HEK293 (cell line): ENCODE results near the gene OR10G7.

Experiments
- KLF16 ChIP-seq: fragments of 450-650 bp; formaldehyde crosslinking; IDR thresholded peaks from 2 replicates; pipeline ENCODE4 v1.5.1; 2017; ENCODE audit warnings: missing biosample characterization, missing genetic modification characterization
- ZBTB7A ChIP-seq: fragments of 450-650 bp; formaldehyde crosslinking; IDR thresholded peaks from 2 replicates; pipeline ENCODE4 v1.5.1; 2016; ENCODE audit warnings: low read depth, missing biosample characterization, missing genetic modification characterization
- ZBTB8A ChIP-seq: fragments of 450-650 bp; formaldehyde crosslinking; IDR thresholded peaks from 2 replicates; pipeline ENCODE4 v1.5.1; 2016; ENCODE audit warnings: missing biosample characterization, missing genetic modification characterization
- ZFP3 ChIP-seq: fragments of 450-650 bp; formaldehyde crosslinking; IDR thresholded peaks from 2 replicates; pipeline ENCODE4 v1.5.1; 2016; ENCODE audit warnings: low read depth, missing biosample characterization, missing genetic modification characterization
- ZFP69B ChIP-seq: fragments of 450-650 bp; formaldehyde crosslinking; IDR thresholded peaks from 2 replicates; pipeline ENCODE4 v1.5.1; 2016; ENCODE audit warnings: missing biosample characterization, missing genetic modification characterization
- ZNF114 ChIP-seq: fragments of 450-650 bp; formaldehyde crosslinking; IDR thresholded peaks from 2 replicates; pipeline ENCODE4 v1.5.0; 2017; ENCODE audit warnings: missing biosample characterization, missing genetic modification characterization
- ZNF658 ChIP-seq: fragments of 450-650 bp; formaldehyde crosslinking; IDR thresholded peaks from 2 replicates; pipeline ENCODE4; 2016; ENCODE audit warnings: missing biosample characterization, missing genetic modification characterization
- ZNF664 ChIP-seq: fragments of 450-650 bp; formaldehyde crosslinking; IDR thresholded peaks from 2 replicates; pipeline ENCODE4 v1.5.1; 2016; ENCODE audit warnings: missing biosample characterization, missing genetic modification characterization
- TF ChIP-seq, protein P1 (sequence below): fragments of 450-650 bp; formaldehyde crosslinking; IDR thresholded peaks from 2 replicates; pipeline ENCODE4 v1.5.1; 2016; ENCODE audit warnings: missing biosample characterization, missing genetic modification characterization
- TF ChIP-seq, protein P2 (sequence below): fragments of 450-650 bp; formaldehyde crosslinking; IDR thresholded peaks from 2 replicates; pipeline ENCODE4 v1.5.1; 2016; ENCODE audit warnings: missing biosample characterization, missing genetic modification characterization
- TF ChIP-seq, protein P3 (sequence below): fragments of 450-650 bp; formaldehyde crosslinking; IDR thresholded peaks from 2 replicates; pipeline ENCODE4 v1.5.1; 2016; ENCODE audit warnings: missing biosample characterization, missing genetic modification characterization, low read depth

GRCh38 chr11:124071623-124071948, 30.5 kb upstream of the OR10G7 start:
- TF ChIP-seq, protein P1, sequence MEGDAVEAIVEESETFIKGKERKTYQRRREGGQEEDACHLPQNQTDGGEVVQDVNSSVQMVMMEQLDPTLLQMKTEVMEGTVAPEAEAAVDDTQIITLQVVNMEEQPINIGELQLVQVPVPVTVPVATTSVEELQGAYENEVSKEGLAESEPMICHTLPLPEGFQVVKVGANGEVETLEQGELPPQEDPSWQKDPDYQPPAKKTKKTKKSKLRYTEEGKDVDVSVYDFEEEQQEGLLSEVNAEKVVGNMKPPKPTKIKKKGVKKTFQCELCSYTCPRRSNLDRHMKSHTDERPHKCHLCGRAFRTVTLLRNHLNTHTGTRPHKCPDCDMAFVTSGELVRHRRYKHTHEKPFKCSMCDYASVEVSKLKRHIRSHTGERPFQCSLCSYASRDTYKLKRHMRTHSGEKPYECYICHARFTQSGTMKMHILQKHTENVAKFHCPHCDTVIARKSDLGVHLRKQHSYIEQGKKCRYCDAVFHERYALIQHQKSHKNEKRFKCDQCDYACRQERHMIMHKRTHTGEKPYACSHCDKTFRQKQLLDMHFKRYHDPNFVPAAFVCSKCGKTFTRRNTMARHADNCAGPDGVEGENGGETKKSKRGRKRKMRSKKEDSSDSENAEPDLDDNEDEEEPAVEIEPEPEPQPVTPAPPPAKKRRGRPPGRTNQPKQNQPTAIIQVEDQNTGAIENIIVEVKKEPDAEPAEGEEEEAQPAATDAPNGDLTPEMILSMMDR (tag by site-specific recombination), result no peak
- TF ChIP-seq KLF16 (tag by site-specific recombination) (no peak), ZFP3 (tag by site-specific recombination) (no peak), ZNF664 (no peak), ZNF658 (tag by site-specific recombination) (no peak), ZBTB7A (no peak), ZBTB8A (tag by site-specific recombination) (no peak), ZFP69B (tag by site-specific recombination) (no peak), ZNF114 (no peak)
- TF ChIP-seq, protein P2, sequence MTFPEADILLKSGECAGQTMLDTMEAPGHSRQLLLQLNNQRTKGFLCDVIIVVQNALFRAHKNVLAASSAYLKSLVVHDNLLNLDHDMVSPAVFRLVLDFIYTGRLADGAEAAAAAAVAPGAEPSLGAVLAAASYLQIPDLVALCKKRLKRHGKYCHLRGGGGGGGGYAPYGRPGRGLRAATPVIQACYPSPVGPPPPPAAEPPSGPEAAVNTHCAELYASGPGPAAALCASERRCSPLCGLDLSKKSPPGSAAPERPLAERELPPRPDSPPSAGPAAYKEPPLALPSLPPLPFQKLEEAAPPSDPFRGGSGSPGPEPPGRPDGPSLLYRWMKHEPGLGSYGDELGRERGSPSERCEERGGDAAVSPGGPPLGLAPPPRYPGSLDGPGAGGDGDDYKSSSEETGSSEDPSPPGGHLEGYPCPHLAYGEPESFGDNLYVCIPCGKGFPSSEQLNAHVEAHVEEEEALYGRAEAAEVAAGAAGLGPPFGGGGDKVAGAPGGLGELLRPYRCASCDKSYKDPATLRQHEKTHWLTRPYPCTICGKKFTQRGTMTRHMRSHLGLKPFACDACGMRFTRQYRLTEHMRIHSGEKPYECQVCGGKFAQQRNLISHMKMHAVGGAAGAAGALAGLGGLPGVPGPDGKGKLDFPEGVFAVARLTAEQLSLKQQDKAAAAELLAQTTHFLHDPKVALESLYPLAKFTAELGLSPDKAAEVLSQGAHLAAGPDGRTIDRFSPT, result no peak
- TF ChIP-seq, protein P3, sequence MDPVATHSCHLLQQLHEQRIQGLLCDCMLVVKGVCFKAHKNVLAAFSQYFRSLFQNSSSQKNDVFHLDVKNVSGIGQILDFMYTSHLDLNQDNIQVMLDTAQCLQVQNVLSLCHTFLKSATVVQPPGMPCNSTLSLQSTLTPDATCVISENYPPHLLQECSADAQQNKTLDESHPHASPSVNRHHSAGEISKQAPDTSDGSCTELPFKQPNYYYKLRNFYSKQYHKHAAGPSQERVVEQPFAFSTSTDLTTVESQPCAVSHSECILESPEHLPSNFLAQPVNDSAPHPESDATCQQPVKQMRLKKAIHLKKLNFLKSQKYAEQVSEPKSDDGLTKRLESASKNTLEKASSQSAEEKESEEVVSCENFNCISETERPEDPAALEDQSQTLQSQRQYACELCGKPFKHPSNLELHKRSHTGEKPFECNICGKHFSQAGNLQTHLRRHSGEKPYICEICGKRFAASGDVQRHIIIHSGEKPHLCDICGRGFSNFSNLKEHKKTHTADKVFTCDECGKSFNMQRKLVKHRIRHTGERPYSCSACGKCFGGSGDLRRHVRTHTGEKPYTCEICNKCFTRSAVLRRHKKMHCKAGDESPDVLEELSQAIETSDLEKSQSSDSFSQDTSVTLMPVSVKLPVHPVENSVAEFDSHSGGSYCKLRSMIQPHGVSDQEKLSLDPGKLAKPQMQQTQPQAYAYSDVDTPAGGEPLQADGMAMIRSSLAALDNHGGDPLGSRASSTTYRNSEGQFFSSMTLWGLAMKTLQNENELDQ, result no peak
